HG03575 (cell line): ENCODE data around the gene CDR2L.
"Not testable (repeated sequence)": the region's sequence is repeated elsewhere in the genome, so short reads cannot be mapped to it uniquely, and the experiment has no call there.

Experiments used
- ATAC-seq: cut with Tn5 transposase; IDR thresholded peaks from one replicate; pipeline ENCODE4 v1.9.1; 2021; ENCODE audit not compliant: unreplicated experiment, insufficient number of reproducible peaks, low FRiP score; ENCODE audit errors: extremely low read depth

CDR2L gene

DNA sequence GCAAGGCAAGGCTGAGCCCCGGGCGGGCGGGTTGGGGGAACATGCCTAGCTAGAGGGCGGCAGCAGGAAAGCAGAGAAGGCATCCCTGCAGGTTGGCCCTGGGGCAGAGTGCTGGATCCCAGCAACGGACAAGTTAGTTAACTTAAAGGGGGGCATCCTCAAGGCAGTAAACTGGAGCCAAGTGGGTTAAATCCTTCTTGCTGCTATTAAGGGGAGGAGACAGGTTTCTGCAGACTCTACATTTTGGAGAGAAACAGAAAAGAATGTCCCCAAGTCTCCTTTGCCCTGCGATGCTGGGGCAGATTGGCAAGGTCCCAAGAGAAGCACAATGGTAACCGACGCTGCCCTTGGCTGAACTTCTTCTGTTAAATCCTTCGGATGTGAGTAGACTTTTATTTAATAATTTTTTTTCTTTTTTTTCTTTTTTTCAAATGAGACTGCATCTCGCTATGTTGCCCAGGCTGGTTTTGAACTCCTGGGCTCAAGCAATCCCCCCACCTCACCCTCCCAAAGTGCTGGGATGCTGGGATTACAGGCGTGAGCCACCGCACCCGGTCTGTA, 45.4 kb downstream of the CDR2L start:
- ATAC-seq: no peak

DNA sequence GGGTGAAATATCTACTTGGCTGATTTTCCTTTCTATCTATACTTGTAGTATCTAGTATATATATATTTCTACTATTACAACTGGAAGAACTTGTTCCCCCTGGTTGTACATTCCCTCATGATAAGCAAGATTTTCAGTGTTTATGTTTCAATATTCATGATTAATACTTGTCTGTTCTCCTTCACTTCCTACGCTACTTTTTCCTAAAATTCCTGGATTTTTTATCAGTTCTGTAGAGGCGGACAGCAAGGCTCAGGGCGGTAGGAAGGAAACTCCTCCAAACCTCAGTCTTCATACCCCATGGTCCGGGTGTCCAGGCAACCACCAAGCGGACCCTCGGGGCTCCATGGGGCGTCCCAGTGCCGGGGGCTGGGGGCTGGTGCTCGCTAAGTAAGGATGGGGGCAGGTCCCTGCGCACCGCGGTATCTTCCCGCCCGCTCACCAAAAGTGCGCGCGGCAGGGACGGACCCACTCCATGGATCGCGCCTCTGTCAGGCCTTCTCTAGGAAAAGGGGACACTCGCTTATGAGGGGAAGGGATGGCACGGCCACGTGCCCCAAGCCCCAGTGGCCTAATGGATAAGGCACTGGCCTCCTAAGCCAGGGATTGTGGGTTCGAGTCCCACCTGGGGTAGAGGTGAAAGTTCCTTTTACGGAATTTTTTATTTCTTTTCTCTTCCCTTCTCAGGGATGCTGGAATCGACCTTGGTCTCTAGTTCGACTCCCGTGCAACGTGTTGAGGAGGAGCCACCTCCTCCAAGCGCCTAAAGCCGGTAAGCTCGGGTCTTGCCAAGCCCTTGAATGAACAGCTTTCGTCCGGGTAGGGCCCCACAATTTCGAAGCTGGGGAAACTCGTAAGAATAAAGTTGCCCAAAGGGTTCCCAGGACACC, 46.2 kb downstream of the CDR2L start:
- ATAC-seq: no peak

DNA sequence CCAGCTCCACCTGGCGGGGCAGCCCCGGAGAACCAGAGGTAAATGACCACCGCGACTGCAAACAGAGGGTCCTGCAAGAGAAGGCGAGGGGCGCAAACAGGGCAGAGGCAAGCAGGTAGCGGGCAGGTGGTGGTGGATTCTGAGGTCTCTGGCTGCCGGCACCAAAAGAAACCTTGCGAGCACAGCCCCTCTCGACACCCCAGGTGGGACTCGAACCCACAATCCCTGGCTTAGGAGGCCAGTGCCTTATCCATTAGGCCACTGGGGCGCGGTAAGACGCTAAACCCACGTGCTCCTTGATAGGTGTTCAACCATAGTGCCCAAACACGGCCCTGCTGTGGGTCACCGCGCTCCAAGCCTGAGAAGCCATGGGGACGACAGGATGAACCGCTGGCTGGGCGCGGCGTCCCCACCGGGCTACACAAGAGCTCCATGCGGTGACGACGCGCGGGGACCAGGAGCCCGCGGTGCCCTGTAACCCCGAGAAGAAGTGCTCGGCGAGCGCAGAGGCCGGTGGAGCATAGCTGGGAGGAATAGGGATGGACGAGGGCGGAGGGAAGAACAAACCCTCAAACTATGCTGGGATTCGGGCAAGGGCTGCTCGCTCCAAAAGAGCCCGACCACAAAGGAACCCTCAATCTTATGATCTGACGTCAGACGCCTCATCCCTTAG, 46.9 kb downstream of the CDR2L start:
- ATAC-seq: no peak

DNA sequence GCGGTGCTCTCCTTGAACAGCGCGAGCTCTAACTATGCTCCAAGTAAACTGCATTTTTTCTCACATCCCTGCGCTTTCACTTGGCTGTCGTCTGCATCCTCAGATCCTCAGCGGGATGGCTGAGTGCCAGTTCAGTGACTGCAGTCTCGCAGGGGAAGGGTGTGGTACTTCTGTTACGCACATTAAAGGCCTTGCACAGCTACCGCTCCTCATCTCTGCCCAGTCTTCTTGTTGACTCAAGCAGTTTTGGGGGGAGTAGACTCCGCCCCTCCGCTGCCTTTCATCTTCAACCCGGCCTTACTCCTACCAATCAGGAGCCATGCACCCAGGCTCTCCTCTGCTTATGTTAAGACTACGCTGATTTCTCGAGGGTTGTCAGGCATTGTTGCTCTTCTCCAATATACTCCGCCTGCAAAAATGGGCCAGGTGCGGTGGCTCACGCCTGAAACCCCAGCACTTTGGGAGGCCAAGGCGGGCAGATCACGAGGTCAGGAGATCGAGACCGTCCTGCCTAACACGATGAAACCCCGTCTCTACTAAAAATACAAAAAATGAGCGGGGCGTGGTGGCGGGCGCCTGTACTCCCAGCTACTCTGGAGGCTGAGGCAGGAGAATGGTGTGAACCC, 49.3 kb downstream of the CDR2L start:
- no peak for ATAC-seq

DNA sequence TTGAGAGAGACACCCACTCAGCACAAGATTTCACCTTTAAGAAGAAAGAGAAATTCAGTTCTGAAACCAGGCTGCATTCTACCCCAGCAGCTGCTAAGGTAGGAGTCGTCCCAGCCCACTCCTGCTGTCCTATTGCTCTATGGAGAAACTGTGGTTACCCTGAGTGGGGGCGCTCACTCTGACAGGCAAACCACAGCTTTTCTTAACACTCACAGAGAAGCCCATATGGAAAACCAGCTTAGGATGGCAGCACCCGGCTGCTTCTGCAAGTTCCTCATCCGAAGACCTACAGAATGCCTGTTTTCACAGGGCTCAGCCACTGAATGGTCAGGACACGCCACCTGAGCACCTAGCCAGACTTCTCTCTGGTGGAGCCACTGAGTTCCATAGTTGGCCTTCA, 51.8 kb downstream of the CDR2L start:
- no peak for ATAC-seq

DNA sequence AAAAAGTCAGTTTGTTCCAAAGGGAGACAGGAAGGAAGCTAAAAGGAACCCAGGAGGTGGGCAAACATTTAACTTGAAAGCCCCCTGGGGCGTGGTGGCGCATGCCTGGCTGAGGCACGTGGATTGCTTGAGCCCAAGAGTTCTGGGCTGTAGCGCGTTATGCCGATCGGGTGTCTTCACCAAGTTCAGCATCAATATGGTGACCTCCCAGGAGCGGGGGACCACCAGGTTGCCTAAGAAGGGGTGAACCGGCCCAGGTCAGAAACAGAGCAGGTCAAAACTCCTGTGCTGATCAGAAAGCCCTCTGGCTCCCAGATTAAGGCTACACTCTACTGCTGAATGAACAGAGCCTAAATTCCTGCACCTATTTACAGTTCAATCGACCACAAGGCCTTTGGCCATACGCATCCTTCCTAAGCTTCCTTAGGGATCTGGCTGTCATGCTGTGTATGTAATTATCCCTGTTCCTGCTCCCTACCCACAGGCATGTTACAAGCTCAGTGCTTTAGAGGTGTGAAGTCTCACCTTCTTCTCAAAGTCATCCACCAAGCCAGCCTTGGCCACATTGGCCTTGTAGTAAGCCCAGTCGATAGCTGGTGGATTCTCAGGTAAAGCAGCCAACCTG, 54.3 kb downstream of the CDR2L start:
- no peak for ATAC-seq

DNA sequence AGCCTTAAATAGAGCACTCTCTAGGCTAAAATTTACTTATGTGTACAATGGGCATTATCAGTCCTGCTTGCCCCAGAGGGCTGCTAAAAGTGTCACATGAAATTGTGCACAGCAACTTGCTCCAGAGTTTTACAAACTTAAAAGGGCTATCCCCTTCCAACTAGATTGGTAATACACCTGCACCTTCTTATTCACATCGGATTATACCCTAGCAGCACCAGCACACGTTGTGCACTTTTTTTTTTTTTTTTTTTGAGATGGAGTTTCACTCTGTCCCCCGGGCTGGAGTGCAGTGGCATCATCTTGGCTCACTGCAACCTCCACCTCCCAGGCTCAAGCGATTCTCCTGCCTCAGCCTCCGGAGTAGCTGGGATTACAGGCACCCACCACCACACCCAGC, 56.4 kb downstream of the CDR2L start:
- ATAC-seq: not testable (repeated sequence)

DNA sequence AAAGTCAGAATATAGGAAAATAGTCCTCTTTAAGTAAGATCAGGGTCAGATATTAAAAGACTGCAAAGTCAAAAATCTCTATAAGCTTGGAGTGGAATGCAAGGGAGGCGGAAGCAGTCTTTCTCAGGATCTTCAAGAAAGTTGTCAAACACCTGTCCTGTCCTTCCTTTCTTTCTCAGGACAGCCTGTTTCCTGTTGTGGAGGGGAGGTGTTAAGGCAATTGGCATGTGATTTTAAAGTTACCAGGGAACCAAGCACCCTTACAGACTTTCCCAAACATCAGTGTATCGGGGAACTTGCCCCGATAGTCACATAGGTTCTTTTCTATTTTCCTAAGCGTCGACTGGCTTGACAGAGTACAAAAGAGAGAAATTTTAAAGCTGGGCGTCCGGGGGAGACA, 57.3 kb downstream of the CDR2L start:
- no peak for ATAC-seq

DNA sequence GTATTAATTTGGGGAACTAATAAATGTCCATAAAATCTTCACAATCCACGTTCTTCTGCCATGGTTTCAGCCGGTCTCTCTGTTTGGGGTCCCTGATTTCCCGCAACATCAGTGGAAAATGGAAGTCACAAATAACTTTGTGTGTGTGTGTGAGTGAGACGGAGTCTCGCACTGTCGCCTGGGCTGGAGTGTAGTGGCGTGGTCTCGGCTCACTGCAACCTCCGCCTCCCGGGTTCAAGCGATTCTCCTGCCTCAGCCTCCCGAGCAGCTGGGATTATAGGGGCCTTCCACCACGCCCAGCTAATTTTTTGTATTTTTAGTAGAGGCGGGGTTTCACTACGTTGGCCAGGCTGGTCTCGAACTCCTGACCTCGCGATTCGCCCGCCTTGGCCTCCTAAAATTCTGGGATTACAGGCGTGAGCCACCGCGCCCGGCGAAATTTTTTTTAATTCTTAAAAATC, 58.5 kb downstream of the CDR2L start:
- ATAC-seq: not testable (repeated sequence)

DNA sequence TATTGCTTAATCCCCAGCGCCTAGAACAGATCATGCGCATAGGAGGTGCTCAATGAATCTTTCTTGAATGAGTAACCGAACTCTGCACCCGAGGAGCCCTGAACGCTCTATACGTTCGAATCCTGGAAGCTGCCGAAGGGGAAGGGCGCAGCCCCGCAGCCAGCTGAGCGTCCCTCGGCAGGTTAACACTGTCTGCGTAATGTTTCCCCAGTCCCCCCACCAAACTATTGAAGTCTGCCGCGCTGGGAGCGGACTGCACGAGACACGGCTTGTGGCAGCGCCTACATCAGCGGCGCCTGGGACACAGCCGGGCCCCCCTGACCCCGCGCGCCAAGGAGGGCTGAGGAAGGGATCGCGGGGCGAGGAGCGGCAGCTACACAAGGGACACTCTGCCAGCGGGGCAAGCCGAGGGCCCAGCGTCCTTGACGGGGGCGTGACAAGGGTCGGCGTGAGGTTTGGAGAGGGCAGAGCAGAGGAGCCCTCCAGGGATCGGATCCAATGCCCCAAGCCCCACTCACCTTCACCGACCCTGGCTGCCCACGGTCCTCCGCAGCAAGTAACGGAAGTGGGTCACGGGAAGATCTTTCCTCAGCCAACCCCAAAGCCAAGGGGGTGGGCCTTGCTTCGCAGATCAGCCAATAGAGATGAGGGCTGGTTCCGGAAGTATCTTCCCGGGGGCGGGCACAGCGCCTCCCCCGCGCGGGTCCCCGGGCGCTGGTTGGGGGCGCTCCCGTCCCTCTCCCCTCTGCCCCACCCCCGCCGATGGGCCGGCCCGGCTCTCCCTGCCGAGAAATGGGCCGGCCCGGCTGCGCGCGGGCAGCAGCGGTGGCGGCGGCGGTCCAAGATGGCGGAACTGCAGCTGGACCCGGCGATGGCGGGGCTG, 59.2 kb downstream of the CDR2L start, which contains the start of the genes ATP5PD and KCTD2:
ATP5PD (minus strand) TSS at position 563 of the 883 bp plus-strand sequence. CDS start 4,319 bp downstream, outside the sequence.
KCTD2 (plus strand) TSS at position 819 of the 883 bp plus-strand sequence; CDS start at position 845, 26 bp downstream.
- peak; percentile 75 for ATAC-seq

DNA sequence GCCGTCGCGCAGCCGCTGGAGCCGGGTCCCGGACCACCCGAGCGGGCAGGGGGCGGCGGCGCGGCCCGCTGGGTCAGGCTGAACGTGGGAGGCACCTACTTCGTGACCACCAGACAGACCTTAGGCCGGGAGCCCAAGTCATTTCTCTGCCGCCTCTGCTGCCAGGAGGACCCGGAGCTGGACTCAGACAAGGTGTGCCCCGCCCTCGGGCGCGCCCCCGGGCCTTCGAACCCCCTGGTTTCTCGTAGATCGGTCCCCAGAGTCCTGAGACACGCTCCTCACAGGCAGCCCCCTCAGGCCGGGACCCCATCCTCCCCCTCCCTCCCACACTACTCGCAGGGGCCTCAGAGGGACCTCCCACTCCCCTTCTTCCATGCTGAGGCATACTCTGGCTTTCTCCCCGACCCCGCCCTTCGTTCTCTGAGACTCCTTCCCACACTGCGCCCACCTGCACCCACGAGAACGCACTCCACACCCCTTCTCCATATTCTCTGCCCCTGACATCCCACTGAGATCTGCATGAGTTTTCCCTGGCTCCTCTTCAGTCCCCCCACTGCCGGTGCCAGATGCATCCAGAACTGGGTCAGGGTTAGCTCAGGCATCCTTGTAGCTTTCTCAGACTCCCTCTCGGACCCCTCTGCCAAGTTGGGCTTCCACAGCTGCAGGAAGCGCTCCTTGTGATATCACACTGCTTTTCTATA, 60.1 kb downstream of the CDR2L start:
- ATAC-seq: no peak

DNA sequence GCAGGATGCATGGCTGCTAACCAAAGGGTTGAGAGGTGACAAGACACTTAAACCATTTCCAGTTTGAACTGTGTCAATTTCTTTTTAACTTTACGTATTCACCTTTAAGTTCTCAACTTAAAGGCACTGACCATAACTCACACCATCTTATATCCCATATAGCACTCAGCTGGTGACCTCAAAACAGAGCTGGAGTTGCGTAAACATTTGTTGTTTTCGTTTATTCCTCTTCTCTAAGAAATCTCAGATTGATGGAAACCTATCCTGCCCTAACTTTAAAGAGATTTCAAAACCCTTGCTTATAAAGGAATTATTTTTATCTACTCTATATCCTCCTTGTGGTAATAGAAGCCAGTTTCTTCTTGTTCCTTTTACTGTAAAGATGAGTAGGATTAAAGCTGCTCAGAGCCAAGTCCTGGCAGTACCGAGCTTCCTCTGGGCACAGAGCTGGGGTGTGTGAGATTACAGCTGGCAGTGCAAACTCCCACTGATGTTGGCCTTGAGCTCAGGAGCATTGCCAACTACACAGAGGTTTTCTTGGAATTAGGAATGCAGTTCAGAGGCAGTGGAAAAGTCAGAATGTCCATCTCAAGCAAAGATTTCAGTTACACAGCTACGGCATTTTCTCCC, 60.9 kb downstream of the CDR2L start:
- ATAC-seq: no peak

DNA sequence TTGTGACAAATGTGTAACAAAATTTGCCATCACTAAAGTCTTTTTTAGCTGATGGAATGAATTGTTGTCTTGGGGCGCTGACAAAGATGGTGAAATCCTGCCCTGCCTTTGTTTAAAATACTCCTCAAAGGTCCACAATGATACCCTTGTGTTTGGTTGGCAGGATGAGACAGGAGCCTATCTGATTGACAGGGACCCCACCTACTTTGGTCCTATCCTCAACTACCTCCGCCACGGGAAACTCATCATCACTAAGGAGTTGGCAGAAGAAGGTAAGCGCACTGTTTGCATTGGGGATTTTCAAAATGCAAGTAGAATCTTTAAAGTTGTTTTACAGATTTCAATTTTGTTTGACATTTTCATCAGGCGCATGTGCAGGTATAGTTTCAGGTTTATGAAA, 61.6 kb downstream of the CDR2L start:
- no peak for ATAC-seq

DNA sequence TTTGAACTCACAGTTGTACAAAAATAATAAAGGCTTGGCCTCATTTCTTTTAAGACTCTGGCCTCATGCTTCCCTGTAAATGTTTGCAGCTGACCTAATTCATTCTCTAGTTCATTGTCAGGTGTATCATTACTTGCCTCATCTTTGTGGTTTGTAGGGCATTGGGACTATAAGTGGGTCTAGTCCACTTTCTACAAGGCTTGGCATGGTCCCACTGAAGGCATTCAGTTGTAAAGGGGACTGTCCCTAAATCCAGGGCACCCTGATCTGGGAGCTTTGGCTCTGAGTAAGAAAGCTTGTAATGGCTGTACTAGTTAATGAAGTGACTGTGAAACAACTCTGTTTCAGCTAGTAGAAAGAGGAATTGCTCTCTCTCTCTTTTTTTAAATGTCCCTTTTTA, 62.3 kb downstream of the CDR2L start:
- ATAC-seq: no peak

DNA sequence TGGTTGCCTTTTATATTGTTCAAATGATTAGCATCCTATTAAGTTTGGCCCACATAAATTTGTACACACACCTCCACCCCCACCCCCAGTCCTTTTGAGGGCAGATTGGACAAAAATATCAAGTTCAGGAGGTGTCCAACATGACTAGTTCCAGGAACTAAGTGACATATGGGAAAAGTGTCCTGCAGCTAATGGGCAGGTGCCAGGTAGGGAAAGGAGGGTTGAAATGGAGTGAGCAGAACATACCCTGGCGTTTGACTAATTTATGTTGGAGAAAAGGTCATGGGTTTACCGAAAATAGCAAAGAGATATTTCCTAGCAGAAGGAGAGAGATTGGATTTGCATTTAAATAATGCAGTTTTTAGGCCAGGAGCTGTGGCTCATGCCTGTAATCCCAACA, 64.5 kb downstream of the CDR2L start:
- no peak for ATAC-seq
